ENCODE measurements around the gene GATAD2A. TPM values are rescaled to one million over a fixed set of nuclear protein-coding genes. Genes with fewer than 3 reads are reported as not detected.

Gene GATAD2A
- total and polyA plus RNA-seq, 8 donors: 9.3 to 119 (median 20.2) TPM

GRCh38 chr19:19461306-19461670 is 55.8 kb downstream of the GATAD2A start:
- Histone ChIP-seq H3K36me3 (peaks cover 9 to 16% (median 13%) of the 10 kb centered on the region in 4 donors), H3K27ac (peak overlapping the region; percentile 2 to 90 (median 79)), H3K4me3 (peak overlapping the region in 1 of 4 donors; percentile 27), H3K4me1 (peaks cover 70 to 97% (median 86%) of the 10 kb centered on the region in 4 donors), H3K9me3 (no peaks in the 10 kb centered on the region), H3K27me3 (no peaks in the 10 kb centered on the region)
- intact Hi-C loops (cut with DNase I; ENCODE audit: low total_unique reads): no loop called here
- DNase-seq: no peak
- WGBS, 5 donors: 75 to 86% (median 81%) methylated on average over 4 of the region's 4 CpGs
- TF ChIP-seq CTCF (IDR thresholded peaks at IDR 0.05) (no peak), EP300 (IDR thresholded peaks at IDR 0.05) (no peak), POLR2A (IDR thresholded peaks at IDR 0.05) (no peak), POLR2AphosphoS5 (IDR thresholded peaks at IDR 0.05) (no peak)

GRCh38 chr19:19461671-19462622 is 56.5 kb downstream of the GATAD2A start:
- H3K4me3 ChIP-seq: peak overlapping the region; percentile 15 to 27 (median 21)
- 31 to 46% (median 40%) methylated on average over 17 to 27 of the region's 27 CpGs for WGBS, 5 donors
- peaks cover 0 to 4% (median 0%) of the 10 kb centered on the region in 4 donors for H3K9me3 ChIP-seq
- intact Hi-C loops (cut with DNase I; ENCODE audit: low total_unique reads): no loop called here
- DNase-seq: peak; percentile 79 to 95
- peaks cover 15 to 21% (median 19%) of the 10 kb centered on the region in 4 donors for H3K36me3 ChIP-seq
- peaks cover 70 to 90% (median 84%) of the 10 kb centered on the region in 4 donors for H3K4me1 ChIP-seq
- TF ChIP-seq POLR2A (IDR thresholded peaks at IDR 0.05): no peak
- no peak for TF ChIP-seq POLR2AphosphoS5 (IDR thresholded peaks at IDR 0.05)
- no peak for TF ChIP-seq EP300 (IDR thresholded peaks at IDR 0.05)
- no peak for TF ChIP-seq CTCF (IDR thresholded peaks at IDR 0.05)
- peak overlapping the region; percentile 2 to 90 (median 79) for H3K27ac ChIP-seq
- no peaks in the 10 kb centered on the region for H3K27me3 ChIP-seq

GRCh38 chr19:19463348-19464117 is 58.1 kb downstream of the GATAD2A start:
- WGBS, 5 donors: 57 to 70% (median 64%) methylated on average over 16 to 19 of the region's 19 CpGs
- Histone ChIP-seq H3K27me3 (no peaks in the 10 kb centered on the region), H3K27ac (peak overlapping the region; percentile 31 to 90 (median 79)), H3K36me3 (peaks cover 15 to 36% (median 34%) of the 10 kb centered on the region in 4 donors), H3K4me1 (peaks cover 61 to 75% (median 71%) of the 10 kb centered on the region in 4 donors), H3K4me3 (no peak overlapping the region), H3K9me3 (peaks cover 4 to 20% (median 12%) of the 10 kb centered on the region in 4 donors)
- TF ChIP-seq CTCF (IDR thresholded peaks at IDR 0.05): no peak
- TF ChIP-seq EP300 (IDR thresholded peaks at IDR 0.05): no peak
- peak in 1 of 3 donors; percentile 5 for TF ChIP-seq POLR2AphosphoS5 (IDR thresholded peaks at IDR 0.05)
- intact Hi-C loops (cut with DNase I; ENCODE audit: low total_unique reads): no loop called here
- peak in 1 of 2 donors; percentile 59 for DNase-seq

Measured in stomach (tissue), 9 donors.